GM12874 (cell line): ENCODE results near the gene FADS2.
A peak's percentile ranks its signal among the peaks of the same experiment; 100 is the strongest.

ENCODE experiments used
- TF ChIP-seq, protein P1 (sequence below): IDR thresholded peaks from 2 replicates; pipeline ENCODE4 v1.5.1; 2011; ENCODE audit warnings: low read depth, mild to moderate bottlenecking, control low read depth, low read length, moderate library complexity; ENCODE audit not compliant: insufficient read depth

The FADS2 gene

DNA sequence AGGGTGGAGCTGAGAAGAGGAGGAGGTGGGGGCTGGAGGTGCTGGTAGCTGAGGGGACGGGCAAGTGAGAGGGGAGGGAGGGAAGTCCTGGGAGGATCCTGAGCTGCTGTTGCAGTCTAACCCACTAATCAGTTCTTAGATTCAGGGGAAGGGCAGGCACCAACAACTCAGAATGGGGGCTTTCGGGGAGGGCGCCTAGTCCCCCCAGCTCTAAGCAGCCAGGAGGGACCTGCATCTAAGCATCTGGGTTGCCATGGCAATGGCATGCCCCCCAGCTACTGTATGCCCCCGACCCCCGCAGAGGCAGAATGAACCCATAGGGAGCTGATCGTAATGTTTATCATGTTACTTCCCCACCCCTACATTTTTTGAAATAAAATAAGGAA is 38.9 kb downstream of the FADS2 start:
- TF ChIP-seq, protein P1, sequence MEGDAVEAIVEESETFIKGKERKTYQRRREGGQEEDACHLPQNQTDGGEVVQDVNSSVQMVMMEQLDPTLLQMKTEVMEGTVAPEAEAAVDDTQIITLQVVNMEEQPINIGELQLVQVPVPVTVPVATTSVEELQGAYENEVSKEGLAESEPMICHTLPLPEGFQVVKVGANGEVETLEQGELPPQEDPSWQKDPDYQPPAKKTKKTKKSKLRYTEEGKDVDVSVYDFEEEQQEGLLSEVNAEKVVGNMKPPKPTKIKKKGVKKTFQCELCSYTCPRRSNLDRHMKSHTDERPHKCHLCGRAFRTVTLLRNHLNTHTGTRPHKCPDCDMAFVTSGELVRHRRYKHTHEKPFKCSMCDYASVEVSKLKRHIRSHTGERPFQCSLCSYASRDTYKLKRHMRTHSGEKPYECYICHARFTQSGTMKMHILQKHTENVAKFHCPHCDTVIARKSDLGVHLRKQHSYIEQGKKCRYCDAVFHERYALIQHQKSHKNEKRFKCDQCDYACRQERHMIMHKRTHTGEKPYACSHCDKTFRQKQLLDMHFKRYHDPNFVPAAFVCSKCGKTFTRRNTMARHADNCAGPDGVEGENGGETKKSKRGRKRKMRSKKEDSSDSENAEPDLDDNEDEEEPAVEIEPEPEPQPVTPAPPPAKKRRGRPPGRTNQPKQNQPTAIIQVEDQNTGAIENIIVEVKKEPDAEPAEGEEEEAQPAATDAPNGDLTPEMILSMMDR, result no peak

- TF ChIP-seq, protein P1, result no peak
Measured at GRCh38 chr11:61868571-61869428, 40.7 kb downstream of the FADS2 start.

DNA sequence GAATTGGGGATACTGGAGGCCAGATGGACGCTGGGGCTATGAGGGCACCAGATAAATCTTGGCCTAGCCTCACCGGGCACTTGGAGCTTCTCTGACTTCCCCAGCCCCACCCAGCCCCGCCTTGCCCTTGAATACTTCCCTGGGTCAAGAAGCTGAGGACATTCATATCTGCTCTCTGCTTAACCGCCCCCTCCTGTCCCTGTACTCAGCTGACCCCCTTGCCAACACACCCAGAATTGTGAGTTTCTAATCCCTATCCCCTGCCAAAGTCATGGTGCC is 41.3 kb downstream of the FADS2 start:
- TF ChIP-seq, protein P1, result no peak

- TF ChIP-seq, protein P1, result no peak
Measured at GRCh38 chr11:61869708-61870451, 41.8 kb downstream of the FADS2 start.

- TF ChIP-seq, protein P1, result no peak
Measured at GRCh38 chr11:61870541-61871031, 42.5 kb downstream of the FADS2 start.

DNA sequence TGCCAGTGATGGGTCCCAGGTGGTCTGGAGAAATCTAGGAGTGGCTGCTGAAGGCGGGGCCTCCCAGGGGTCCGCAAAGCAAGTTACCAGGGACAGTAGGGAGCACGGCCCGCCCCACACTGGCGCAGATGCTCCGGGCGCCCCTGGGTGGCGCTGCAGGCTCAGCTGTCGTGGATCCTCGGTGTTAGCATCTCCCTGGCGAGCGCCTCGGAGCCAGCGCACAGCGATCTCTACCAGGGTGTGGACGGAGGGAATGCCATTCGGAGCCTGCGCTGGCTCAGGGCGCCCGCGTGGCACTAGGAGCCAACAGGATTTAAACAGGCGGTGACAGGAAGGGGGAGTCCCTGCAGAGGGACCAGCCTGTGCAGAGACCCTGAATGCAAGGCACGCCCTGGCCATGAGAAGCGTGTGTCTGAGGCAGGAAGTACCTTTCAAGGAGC is 43.1 kb downstream of the FADS2 start:
- TF ChIP-seq, protein P1, result peak; percentile 96

GRCh38 chr11:61872935-61873565 is 45.0 kb downstream of the FADS2 start:
- TF ChIP-seq, protein P1, result no peak
